C4-2B (cell line): Measurements from ENCODE around the gene LIPC.

Experiments
- H3K27ac ChIP-seq: fragments of 450-650 bp; 2 replicates; pipeline ENCODE4 v1.5.1; 2017
- CTCF ChIP-seq: fragments of 450-650 bp; conservative IDR thresholded peaks from 2 replicates; pipeline ENCODE4 v1.5.1; 2017; ENCODE audit warnings: mild to moderate bottlenecking
- ZFX ChIP-seq: fragments of 450-650 bp; IDR thresholded peaks from 2 replicates; pipeline ENCODE4 v1.6.1; 2017

Gene LIPC

GRCh38 chr15:58511599-58511987 lies 79.8 kb downstream of the LIPC start:
- H3K27ac ChIP-seq = no peak overlapping the region
- no peak for TF ChIP-seq CTCF
- TF ChIP-seq ZFX = no peak

- H3K27ac ChIP-seq = no peak overlapping the region
- TF ChIP-seq CTCF (no peak), ZFX (no peak)
These were observed 80.7 kb downstream of the LIPC start for GRCh38 chr15:58512522-58512921.

- TF ChIP-seq ZFX (no peak), CTCF (no peak)
- no peak overlapping the region for H3K27ac ChIP-seq
These were observed 81.2 kb downstream of the LIPC start for GRCh38 chr15:58513008-58513407.

- no peak overlapping the region for H3K27ac ChIP-seq
- no peak for TF ChIP-seq ZFX
- no peak for TF ChIP-seq CTCF
These were observed 82.0 kb downstream of the LIPC start for GRCh38 chr15:58513726-58514336.

GRCh38 chr15:58515807-58516206 lies 84.0 kb downstream of the LIPC start:
- no peak overlapping the region for H3K27ac ChIP-seq
- TF ChIP-seq CTCF (no peak), ZFX (no peak)

- no peak for TF ChIP-seq CTCF
- TF ChIP-seq ZFX = no peak
- H3K27ac ChIP-seq = no peak overlapping the region
These were observed 85.5 kb downstream of the LIPC start for GRCh38 chr15:58517252-58517681.

GRCh38 chr15:58517682-58518525 lies 86.1 kb downstream of the LIPC start:
- no peak for TF ChIP-seq CTCF
- H3K27ac ChIP-seq = no peak overlapping the region
